HG03378 (cell line): ENCODE data around the gene ELMO1.

Experiments used
- ATAC-seq: cut with Tn5 transposase; IDR thresholded peaks from one replicate; pipeline ENCODE4 v1.9.1; 2021; ENCODE audit warnings: mild to moderate bottlenecking, moderate library complexity; ENCODE audit not compliant: unreplicated experiment

Gene ELMO1

GRCh38 chr7:36942025-36942424 lies 506.6 kb downstream of the ELMO1 start:
- ATAC-seq: no peak

- ATAC-seq: no peak
These were observed 507.3 kb downstream of the ELMO1 start for GRCh38 chr7:36941359-36941758.

GRCh38 chr7:36939816-36940215 lies 508.8 kb downstream of the ELMO1 start:
- ATAC-seq: no peak

DNA sequence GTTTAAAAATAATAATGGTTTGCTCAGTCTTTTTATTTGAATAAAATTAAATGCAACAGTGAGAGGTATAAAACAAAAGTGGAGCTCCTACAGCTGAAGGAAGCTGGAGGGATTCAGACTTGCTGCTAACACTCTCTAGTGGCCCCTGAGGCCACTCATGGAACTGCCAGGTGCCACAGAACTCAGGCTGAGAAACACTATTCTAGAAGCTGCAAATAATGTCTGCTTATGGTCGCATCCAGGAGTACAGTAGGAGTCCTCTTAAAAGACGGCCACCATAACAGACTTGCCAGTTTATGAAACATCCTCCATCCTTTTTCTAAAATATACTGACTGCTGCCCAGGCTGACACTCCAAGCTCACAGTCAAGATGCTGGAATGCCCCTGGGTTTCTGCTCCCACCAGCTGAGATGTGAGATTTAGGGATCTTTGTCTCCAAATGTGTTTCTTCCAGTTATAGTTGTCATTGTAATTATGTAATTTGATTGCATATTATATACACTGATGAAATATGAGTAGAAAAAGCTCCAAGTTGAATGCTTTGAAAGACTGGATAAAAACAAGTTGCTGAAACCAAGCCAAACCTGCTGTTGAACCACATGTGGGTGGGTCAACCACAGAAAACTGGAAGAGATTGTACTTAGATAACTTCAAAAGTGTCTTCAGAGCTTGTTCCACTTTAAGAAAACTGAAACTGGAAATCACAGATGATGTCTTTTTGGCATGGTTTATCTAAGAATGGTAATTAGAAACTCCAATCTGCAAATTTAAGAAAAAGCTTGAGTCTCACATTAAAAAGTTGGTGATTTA lies 510.7 kb downstream of the ELMO1 start:
- ATAC-seq: no peak

GRCh38 chr7:36931892-36932291 lies 516.8 kb downstream of the ELMO1 start:
- no peak for ATAC-seq

- no peak for ATAC-seq
These were observed 518.9 kb downstream of the ELMO1 start for GRCh38 chr7:36929791-36930190.

DNA sequence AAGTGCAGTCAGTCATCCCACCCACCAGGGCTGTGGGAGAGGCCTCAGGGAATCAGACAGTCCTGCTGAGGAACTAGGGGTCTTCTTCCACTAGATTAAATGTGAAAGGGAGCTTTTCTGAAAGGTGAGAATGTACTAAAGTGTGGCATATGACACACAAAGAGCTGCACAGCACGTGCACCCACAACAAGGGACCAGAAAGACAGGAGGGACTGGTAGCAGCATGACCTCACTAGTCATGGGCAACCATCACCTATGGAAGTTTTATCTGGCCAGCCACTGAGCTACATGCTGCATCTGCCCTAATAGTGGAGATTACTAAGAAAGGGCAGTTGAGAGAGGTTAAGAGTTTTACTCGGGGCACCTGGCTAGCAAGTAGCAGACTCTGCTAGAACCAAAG lies 519.9 kb downstream of the ELMO1 start:
- no peak for ATAC-seq

DNA sequence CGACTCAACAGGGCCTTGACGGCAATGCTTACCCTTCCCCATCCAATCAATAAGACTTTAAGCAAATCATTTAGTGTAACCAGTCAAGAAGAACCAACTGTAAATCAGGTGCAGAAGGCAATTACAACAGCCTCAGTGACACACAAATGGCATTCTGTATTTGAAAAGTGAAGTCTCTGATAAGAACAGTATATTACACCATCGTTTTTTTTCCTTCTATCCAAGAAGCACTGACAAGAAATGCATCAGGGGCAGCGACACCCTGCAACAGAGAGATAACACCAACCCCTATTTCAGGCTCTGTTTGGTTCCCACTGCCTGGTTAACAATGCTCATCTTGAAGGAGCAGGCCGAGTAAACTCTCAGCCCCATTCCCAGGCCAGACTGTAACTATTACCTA lies 520.4 kb downstream of the ELMO1 start:
- no peak for ATAC-seq

GRCh38 chr7:36925691-36926090 lies 523.0 kb downstream of the ELMO1 start:
- no peak for ATAC-seq

DNA sequence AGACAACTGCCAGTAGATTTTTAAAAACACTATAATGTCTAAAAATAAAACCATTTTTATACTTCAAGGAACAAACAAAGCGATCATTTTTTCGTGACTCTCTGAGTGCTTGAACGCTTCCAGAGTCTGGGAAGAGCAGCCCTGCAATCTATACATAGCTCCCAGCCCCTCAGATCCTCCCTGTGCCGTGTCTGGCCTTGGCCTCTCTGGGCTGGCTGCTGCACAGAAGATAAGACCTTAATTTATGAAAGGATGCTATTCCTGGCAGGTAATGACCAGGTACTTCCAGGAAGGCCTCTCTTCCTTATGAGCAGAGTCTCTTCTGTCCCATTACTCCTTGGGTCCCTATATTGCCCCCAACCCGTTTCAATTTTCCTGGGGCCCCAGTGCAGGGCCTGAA lies 523.5 kb downstream of the ELMO1 start:
- ATAC-seq: no peak

DNA sequence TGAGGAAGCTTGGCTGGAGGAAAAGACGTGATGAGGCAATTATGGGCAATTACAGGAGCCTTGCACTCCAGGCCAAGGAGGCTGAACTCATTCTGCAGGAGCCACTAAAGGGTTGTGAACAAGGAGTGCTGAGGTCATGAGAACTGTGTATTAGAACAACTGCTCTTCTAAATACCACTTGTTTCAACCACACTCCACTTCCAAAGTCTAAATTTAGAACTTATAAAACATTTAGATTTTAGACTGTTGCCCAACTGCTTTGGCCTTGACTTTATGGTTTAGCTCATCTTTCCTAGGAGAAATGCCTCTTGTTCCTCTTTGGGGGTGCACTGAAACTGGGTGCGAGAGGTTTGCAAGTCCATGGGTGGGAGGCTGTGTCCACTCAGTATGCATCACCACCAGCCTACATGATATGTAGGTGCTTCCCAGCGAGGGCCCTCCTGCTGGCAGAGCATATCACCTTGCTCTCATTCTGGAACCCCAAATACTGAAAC lies 524.7 kb downstream of the ELMO1 start:
- ATAC-seq: no peak

DNA sequence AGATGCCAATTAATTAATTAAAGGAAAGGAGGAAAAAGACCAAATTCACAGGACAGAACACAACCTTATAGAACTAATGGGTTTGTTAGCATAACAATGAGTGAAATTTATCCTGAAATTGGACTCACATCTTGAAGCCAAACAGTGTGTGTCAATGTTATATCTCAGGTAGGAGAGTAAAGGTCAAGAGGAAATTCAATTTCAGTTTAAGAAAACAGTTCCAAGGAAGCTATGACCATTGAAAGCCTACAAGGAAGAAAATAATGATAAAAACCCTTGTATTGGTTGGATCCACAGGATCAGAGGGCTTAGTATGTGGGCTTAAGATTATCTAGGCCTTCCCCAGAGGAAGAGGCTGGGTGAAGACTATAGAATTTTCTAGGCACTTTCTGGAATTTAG lies 525.5 kb downstream of the ELMO1 start:
- ATAC-seq: no peak

DNA sequence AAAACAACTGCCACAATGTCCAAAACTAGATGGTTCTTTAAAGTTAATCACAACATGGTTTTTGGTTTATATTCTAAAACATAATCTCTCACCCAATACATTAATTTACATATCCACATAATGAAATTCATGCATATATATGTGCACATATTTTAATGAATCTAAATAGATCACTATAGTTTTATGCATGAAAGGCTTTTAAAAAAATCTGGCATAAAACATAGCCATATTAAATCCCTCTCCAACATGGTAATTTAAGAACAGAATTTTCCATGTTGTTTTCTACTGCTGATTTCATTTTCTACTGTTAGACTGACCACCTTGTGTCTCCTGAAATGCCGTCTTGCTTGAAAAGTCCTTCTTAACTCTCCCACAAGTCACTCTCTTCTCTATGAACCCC lies 528.2 kb downstream of the ELMO1 start:
- no peak for ATAC-seq

- no peak for ATAC-seq
These were observed 528.9 kb downstream of the ELMO1 start for GRCh38 chr7:36919738-36920137.

GRCh38 chr7:36918591-36918990 lies 530.1 kb downstream of the ELMO1 start:
- no peak for ATAC-seq

DNA sequence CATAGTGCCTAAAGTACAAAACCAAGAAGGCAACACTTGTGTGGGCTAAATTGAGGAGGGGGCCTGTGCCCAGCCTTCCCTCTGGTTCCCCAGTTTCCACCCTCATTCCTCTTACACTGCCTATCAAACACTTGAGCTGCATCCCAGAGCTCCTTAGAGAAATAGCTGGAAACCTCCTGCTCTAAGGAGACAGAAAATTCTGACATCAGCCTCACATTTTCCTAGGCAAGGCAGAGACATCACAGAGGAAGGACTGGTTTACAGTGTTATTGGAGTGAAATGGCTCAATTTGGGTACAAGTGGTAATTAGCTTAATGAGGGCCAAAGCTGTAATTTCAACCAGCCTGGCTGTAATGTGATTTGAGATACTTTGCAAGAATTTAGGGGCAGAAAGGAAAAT lies 532.0 kb downstream of the ELMO1 start:
- ATAC-seq: no peak

- no peak for ATAC-seq
These were observed 532.5 kb downstream of the ELMO1 start for GRCh38 chr7:36916116-36916515.

GRCh38 chr7:36911788-36912187 lies 536.9 kb downstream of the ELMO1 start:
- ATAC-seq: no peak

DNA sequence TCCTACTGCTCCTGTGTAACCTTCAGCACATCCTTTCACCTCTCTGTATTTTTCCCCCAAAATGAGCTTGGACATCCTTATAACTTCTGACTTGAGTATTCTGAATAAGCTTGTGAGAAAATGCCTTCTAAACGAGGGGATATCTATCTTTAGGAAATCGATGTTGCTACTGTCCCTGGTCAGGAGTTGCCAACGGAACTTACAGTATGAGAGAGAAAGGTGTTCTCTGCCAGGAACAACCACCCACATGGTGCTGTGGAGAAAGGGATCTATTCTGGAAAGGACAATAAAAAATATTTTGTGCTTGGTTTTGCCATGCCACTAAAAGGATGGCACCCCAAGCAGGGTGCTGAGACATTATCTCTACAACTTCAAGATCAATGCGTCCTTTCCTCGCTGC lies 537.8 kb downstream of the ELMO1 start:
- ATAC-seq: no peak

DNA sequence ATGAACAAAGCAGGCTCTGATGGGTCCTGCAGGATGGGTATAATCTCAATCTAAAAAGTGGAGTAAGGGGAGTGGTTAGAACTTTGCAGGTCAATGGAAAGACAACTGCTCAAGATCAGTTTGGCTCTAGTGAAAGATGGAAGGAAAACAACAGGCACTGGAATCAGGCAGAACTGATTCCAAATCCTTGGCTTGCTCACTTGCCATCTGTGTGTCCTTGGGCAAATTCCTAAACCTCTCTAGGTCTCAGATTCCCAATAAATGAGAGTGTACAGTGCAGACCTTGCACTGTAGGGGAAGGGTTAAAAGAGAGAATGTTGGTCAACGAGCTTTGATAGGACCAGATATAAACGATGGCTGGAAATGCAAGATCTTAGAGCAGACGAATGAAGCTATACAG lies 538.3 kb downstream of the ELMO1 start:
- ATAC-seq: no peak

- ATAC-seq: no peak
These were observed 541.6 kb downstream of the ELMO1 start for GRCh38 chr7:36906956-36907635.

DNA sequence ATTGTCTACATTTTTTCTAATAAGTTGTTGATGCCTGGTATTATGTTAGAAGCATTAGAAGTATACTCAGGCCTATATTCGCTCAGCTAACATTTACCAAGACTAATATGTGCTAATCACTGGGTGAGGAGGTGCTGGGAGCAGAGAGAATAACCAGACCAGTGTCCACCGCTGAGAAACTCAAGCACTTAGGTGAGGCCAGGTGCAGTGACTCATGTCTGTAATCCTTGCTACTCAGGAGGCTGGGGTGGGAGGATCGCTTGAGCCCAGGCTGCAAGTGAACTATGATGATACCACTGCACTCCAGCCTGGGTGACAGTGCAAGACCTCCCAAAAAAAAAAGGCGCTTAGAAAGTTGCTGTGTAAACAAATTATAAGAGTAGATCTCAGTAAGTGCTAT lies 542.2 kb downstream of the ELMO1 start:
- ATAC-seq: no peak
